Activated CD4-positive, alpha-beta T cell treated with anti-CD3 and anti-CD28 coated beads for 48 hours (primary cell): ENCODE measurements around the gene SGCD.

Experiments
- DNase-seq: peaks from one replicate; pipeline ENCODE4 v3.0.0-alpha.2; 2020

SGCD gene

GRCh38 chr5:156405988-156406387 lies 79.0 kb downstream of the SGCD start:
- DNase-seq = no peak

- DNase-seq = no peak
Measured at GRCh38 chr5:156407251-156407650, 80.3 kb downstream of the SGCD start.

- no peak for DNase-seq
Measured at GRCh38 chr5:156409834-156410233, 82.9 kb downstream of the SGCD start.

- DNase-seq = no peak
Measured at GRCh38 chr5:156411185-156411613, 84.2 kb downstream of the SGCD start.

- DNase-seq = no peak
Measured at GRCh38 chr5:156411957-156412356, 85.0 kb downstream of the SGCD start.

GRCh38 chr5:156414391-156414790 lies 87.4 kb downstream of the SGCD start:
- DNase-seq = no peak

GRCh38 chr5:156419661-156420060 lies 92.7 kb downstream of the SGCD start:
- DNase-seq = no peak

GRCh38 chr5:156420665-156421064 lies 93.7 kb downstream of the SGCD start:
- no peak for DNase-seq

- DNase-seq = no peak
Measured at GRCh38 chr5:156421798-156422197, 94.8 kb downstream of the SGCD start.

- no peak for DNase-seq
Measured at GRCh38 chr5:156423597-156423996, 96.6 kb downstream of the SGCD start.

GRCh38 chr5:156427315-156427714 lies 100.4 kb downstream of the SGCD start:
- no peak for DNase-seq

- no peak for DNase-seq
Measured at GRCh38 chr5:156431956-156432829, 105.2 kb downstream of the SGCD start.

GRCh38 chr5:156432830-156433105 lies 105.8 kb downstream of the SGCD start:
- no peak for DNase-seq

GRCh38 chr5:156434471-156434870 lies 107.5 kb downstream of the SGCD start:
- no peak for DNase-seq

GRCh38 chr5:156435101-156435500 lies 108.1 kb downstream of the SGCD start:
- DNase-seq = no peak

GRCh38 chr5:156438076-156438475 lies 111.1 kb downstream of the SGCD start:
- no peak for DNase-seq

GRCh38 chr5:156444753-156445291 lies 117.9 kb downstream of the SGCD start:
- DNase-seq = no peak

- DNase-seq = no peak
Measured at GRCh38 chr5:156446526-156446925, 119.6 kb downstream of the SGCD start.

GRCh38 chr5:156450778-156451177 lies 123.8 kb downstream of the SGCD start:
- no peak for DNase-seq

GRCh38 chr5:156451505-156451904 lies 124.5 kb downstream of the SGCD start:
- DNase-seq = no peak

- DNase-seq = no peak
Measured at GRCh38 chr5:156456857-156457256, 129.9 kb downstream of the SGCD start.

GRCh38 chr5:156459812-156460385 lies 132.9 kb downstream of the SGCD start:
- no peak for DNase-seq

GRCh38 chr5:156460471-156460870 lies 133.5 kb downstream of the SGCD start:
- DNase-seq = no peak

GRCh38 chr5:156466871-156467270 lies 139.9 kb downstream of the SGCD start:
- DNase-seq = no peak

GRCh38 chr5:156469636-156470035 lies 142.7 kb downstream of the SGCD start:
- no peak for DNase-seq
